HG03039 (cell line): ENCODE data around the gene SPSB2.

Experiments
- ATAC-seq: cut with Tn5 transposase; IDR thresholded peaks from one replicate; pipeline ENCODE4 v1.9.1; 2021; ENCODE audit warnings: mild to moderate bottlenecking, moderate library complexity; ENCODE audit not compliant: unreplicated experiment

The SPSB2 gene

DNA sequence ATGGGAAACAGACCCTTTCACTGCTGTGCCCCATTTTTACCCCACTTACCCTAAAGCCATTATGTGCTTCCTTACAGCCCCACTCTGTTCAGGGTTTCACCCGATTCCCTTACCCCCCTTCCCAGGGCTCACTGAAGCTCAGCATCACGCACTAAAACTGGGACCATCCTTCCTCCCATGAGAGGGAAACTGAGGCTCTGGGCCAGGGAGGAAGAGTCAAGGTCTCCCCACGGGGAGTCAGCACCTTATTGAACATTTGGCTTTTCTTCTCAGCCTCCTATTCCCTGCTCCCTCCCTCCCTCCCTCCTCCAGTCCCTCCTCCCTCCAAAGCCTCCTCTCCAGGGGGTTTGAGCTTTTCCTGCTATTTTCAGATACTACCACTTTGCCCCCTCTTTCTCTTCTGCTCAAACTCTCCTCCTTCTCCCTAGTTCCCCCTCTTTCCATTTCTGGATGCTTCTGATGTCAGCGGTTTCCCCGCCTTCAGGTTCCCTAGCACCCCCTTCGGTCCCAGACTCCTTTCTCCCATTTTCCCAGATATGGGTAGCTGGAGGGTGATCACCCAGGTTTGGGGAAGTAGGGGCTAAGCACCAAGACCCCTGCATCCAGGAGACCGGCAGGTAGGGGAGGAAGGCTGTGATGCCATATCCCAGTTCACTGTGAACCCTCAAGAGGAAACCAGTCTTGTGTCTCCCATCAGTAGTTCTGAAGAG, 50.5 kb downstream of the SPSB2 start:
- ATAC-seq, result no peak

DNA sequence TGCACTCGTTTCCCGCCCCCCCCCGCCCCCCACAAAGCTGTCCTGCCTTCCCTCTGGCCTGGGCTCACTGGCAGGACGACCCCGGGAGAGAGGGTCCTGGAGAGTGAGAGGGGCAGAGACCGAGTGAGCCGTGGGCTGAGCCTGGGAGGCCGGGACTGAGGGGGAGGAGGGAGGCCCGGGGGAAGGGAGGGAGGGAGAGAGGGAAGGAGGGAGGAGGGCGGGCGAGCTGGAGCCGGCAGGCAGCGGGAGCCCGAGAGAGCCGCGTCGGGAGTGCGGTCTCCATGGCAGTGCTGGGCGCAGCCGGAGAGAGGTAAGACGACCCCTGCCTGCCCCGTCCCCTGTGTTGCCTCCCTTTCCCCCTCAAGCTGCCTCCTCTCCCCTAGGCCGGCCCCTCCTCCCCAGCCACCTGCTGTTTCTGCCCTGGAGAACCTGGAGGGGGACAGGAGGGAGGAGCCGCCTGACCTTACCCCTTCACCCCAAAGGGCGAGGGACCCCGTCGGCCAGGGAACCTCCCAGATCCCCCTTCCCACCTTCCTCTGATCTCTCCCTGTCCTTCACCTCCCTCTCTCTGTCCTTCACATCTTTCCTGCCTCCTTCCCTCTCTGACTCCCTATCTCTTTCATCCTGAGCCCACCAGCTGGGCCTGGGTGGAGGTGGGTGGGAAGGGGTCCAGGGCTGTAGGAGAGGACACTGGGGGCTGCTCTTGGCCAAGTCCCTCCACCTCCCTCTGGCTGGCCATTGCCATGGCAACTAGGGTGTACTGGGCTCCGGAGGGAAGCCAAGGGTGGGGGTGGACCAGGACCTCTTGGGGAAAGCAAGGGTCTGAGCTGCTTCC, 51.3 kb downstream of the SPSB2 start, which contains the start of gene GPR162:
GPR162 (plus strand) TSS at position 231 of the 835 bp plus-strand sequence. CDS start 2,078 bp downstream, outside the sequence.
- no peak for ATAC-seq
